ENCODE data around the gene OR10H5.

Gene OR10H5

DNA sequence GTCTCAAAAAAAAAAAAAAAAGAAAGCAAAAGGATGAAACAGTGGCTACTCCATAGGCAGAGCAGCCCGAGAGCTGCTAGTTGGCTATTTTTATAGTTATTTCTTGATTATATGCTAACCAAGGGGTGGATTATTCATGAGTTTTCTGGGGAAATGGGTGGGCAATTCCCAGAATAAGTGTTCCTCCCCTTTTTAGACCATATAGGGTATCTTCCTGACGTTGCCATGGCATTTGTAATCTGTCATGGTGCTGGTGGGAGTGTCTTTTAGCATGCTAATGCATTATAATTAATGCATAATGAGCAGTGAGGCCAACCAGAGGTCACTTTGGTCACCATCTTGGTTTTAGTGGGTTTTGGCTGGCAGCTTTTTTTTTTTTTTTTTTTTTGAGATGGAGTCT, 53.4 kb downstream of the OR10H5 start:
- no peak for ATAC-seq
- TF ChIP-seq RARB (CRISPR knock-in tag; IDR thresholded peaks at IDR 0.05): no peak
- TF ChIP-seq BACH2 (CRISPR knock-in tag; IDR thresholded peaks at IDR 0.05; ENCODE audit: borderline replicate concordance): no peak
- no peak for TF ChIP-seq ZNF565 (CRISPR knock-in tag; conservative IDR thresholded peaks at IDR 0.05; ENCODE audit: low read depth)
- no peak for TF ChIP-seq SNAI2 (CRISPR knock-in tag; IDR thresholded peaks at IDR 0.05)
- TF ChIP-seq, protein P1, sequence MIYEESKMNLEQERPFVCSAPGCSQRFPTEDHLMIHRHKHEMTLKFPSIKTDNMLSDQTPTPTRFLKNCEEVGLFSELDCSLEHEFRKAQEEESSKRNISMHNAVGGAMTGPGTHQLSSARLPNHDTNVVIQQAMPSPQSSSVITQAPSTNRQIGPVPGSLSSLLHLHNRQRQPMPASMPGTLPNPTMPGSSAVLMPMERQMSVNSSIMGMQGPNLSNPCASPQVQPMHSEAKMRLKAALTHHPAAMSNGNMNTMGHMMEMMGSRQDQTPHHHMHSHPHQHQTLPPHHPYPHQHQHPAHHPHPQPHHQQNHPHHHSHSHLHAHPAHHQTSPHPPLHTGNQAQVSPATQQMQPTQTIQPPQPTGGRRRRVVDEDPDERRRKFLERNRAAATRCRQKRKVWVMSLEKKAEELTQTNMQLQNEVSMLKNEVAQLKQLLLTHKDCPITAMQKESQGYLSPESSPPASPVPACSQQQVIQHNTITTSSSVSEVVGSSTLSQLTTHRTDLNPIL (CRISPR knock-in tag; IDR thresholded peaks at IDR 0.05; ENCODE audit: low read depth): no peak
- TF ChIP-seq ZC3H10 (CRISPR knock-in tag; IDR thresholded peaks at IDR 0.05): no peak
- TF ChIP-seq TOX (CRISPR knock-in tag; IDR thresholded peaks at IDR 0.05; ENCODE audit: borderline replicate concordance): no peak
- TF ChIP-seq, protein P2, sequence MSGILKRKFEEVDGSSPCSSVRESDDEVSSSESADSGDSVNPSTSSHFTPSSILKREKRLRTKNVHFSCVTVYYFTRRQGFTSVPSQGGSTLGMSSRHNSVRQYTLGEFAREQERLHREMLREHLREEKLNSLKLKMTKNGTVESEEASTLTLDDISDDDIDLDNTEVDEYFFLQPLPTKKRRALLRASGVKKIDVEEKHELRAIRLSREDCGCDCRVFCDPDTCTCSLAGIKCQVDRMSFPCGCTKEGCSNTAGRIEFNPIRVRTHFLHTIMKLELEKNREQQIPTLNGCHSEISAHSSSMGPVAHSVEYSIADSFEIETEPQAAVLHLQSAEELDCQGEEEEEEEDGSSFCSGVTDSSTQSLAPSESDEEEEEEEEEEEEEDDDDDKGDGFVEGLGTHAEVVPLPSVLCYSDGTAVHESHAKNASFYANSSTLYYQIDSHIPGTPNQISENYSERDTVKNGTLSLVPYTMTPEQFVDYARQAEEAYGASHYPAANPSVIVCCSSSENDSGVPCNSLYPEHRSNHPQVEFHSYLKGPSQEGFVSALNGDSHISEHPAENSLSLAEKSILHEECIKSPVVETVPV (CRISPR knock-in tag; IDR thresholded peaks at IDR 0.05): no peak
- TF ChIP-seq, protein P3, sequence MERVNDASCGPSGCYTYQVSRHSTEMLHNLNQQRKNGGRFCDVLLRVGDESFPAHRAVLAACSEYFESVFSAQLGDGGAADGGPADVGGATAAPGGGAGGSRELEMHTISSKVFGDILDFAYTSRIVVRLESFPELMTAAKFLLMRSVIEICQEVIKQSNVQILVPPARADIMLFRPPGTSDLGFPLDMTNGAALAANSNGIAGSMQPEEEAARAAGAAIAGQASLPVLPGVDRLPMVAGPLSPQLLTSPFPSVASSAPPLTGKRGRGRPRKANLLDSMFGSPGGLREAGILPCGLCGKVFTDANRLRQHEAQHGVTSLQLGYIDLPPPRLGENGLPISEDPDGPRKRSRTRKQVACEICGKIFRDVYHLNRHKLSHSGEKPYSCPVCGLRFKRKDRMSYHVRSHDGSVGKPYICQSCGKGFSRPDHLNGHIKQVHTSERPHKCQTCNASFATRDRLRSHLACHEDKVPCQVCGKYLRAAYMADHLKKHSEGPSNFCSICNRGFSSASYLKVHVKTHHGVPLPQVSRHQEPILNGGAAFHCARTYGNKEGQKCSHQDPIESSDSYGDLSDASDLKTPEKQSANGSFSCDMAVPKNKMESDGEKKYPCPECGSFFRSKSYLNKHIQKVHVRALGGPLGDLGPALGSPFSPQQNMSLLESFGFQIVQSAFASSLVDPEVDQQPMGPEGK (CRISPR knock-in tag; IDR thresholded peaks at IDR 0.05; ENCODE audit: borderline replicate concordance): no peak
- TF ChIP-seq PPARA (CRISPR knock-in tag; IDR thresholded peaks at IDR 0.05; ENCODE audit: borderline replicate concordance): no peak

DNA sequence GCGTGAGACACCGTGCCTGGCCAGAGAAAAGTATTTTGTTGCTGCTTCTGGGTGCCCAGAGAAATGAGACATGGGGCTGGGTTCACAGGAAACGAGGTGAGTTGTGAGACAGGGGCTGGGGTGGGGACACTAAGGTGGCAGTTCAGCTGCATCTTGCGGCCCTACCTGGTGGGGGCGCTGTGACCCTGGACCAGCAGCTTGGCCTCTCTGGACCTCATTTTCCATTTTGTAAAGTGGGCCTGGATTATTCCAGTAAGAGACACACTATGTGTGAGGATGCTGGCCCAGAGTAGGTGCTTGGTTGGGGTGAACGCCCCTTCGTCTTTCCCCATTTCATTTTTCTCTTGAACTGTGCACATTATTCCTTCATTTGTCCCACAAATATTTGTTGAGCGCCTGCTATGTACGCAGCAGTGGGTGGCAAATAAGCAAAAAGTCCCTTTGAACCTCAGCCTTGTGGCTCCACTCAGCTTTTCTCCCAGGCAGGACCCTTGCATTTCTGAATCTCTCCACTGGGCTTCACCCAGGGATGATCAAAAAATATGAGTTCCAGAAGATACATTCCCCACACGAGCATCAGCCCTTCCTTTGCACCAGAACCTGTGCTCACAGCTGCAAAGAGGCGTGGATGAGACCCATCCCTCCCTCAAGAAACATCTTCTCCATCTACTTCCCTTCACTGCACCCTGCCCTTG, 54.6 kb downstream of the OR10H5 start:
- no peak for ATAC-seq
- TF ChIP-seq OSR1 (CRISPR knock-in tag; IDR thresholded peaks at IDR 0.05) (no peak), PPARA (CRISPR knock-in tag; IDR thresholded peaks at IDR 0.05; ENCODE audit: borderline replicate concordance) (no peak), ARNTL (CRISPR knock-in tag; IDR thresholded peaks at IDR 0.05; ENCODE audit: borderline replicate concordance, low read depth) (no peak), TOX (CRISPR knock-in tag; IDR thresholded peaks at IDR 0.05; ENCODE audit: borderline replicate concordance) (no peak), RARB (CRISPR knock-in tag; IDR thresholded peaks at IDR 0.05) (no peak), SNAI2 (CRISPR knock-in tag; IDR thresholded peaks at IDR 0.05) (no peak), TCF4 (CRISPR knock-in tag; IDR thresholded peaks at IDR 0.05; ENCODE audit: borderline replicate concordance) (no peak), ZC3H10 (CRISPR knock-in tag; IDR thresholded peaks at IDR 0.05) (no peak), GLIS3 (CRISPR knock-in tag; IDR thresholded peaks at IDR 0.05) (no peak), ZFP3 (CRISPR knock-in tag; IDR thresholded peaks at IDR 0.05) (no peak), ZFP30 (CRISPR knock-in tag; IDR thresholded peaks at IDR 0.05) (no peak), ISL1 (CRISPR knock-in tag; IDR thresholded peaks at IDR 0.05) (no peak), CSDC2 (CRISPR knock-in tag; IDR thresholded peaks at IDR 0.05) (no peak), ZNF8 (CRISPR knock-in tag; IDR thresholded peaks at IDR 0.05) (no peak)
- TF ChIP-seq, protein P1 (CRISPR knock-in tag; IDR thresholded peaks at IDR 0.05; ENCODE audit: low read depth): no peak
- TF ChIP-seq, protein P3 (CRISPR knock-in tag; IDR thresholded peaks at IDR 0.05; ENCODE audit: borderline replicate concordance): no peak
- TF ChIP-seq, protein P4, sequence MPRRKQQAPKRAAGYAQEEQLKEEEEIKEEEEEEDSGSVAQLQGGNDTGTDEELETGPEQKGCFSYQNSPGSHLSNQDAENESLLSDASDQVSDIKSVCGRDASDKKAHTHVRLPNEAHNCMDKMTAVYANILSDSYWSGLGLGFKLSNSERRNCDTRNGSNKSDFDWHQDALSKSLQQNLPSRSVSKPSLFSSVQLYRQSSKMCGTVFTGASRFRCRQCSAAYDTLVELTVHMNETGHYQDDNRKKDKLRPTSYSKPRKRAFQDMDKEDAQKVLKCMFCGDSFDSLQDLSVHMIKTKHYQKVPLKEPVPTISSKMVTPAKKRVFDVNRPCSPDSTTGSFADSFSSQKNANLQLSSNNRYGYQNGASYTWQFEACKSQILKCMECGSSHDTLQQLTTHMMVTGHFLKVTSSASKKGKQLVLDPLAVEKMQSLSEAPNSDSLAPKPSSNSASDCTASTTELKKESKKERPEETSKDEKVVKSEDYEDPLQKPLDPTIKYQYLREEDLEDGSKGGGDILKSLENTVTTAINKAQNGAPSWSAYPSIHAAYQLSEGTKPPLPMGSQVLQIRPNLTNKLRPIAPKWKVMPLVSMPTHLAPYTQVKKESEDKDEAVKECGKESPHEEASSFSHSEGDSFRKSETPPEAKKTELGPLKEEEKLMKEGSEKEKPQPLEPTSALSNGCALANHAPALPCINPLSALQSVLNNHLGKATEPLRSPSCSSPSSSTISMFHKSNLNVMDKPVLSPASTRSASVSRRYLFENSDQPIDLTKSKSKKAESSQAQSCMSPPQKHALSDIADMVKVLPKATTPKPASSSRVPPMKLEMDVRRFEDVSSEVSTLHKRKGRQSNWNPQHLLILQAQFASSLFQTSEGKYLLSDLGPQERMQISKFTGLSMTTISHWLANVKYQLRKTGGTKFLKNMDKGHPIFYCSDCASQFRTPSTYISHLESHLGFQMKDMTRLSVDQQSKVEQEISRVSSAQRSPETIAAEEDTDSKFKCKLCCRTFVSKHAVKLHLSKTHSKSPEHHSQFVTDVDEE (CRISPR knock-in tag; IDR thresholded peaks at IDR 0.05): no peak
- TF ChIP-seq, protein P2 (CRISPR knock-in tag; IDR thresholded peaks at IDR 0.05): no peak
- TF ChIP-seq, protein P5, sequence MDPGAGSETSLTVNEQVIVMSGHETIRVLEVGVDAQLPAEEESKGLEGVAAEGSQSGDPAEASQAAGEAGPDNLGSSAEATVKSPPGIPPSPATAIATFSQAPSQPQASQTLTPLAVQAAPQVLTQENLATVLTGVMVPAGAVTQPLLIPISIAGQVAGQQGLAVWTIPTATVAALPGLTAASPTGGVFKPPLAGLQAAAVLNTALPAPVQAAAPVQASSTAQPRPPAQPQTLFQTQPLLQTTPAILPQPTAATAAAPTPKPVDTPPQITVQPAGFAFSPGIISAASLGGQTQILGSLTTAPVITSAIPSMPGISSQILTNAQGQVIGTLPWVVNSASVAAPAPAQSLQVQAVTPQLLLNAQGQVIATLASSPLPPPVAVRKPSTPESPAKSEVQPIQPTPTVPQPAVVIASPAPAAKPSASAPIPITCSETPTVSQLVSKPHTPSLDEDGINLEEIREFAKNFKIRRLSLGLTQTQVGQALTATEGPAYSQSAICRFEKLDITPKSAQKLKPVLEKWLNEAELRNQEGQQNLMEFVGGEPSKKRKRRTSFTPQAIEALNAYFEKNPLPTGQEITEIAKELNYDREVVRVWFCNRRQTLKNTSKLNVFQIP (CRISPR knock-in tag; IDR thresholded peaks at IDR 0.05; ENCODE audit: borderline replicate concordance, low read depth): no peak
